Nephron progenitor cell (in vitro differentiated cells): ENCODE results near the gene NISCH.

Source experiments
- DNase-seq: peaks from one replicate; pipeline ENCODE4 v3.0.0; 2021
- H3K27ac Mint-ChIP-seq: 2 replicates; pipeline ENCODE4 v1.8.0; 2021; ENCODE audit warnings: mild to moderate bottlenecking, moderate library complexity, mixed read lengths
- H3K27me3 Mint-ChIP-seq: 2 replicates; pipeline ENCODE4 v1.8.0; 2021; ENCODE audit warnings: mild to moderate bottlenecking, low read depth, mixed read lengths; ENCODE audit not compliant: poor library complexity
- H3K36me3 Mint-ChIP-seq: 2 replicates; pipeline ENCODE4 v1.8.0; 2021; ENCODE audit warnings: low read depth, mixed read lengths
- H3K4me1 Mint-ChIP-seq: 2 replicates; pipeline ENCODE4 v1.8.0; 2021; ENCODE audit warnings: mixed read lengths
- H3K4me3 Mint-ChIP-seq: 2 replicates; pipeline ENCODE4 v1.8.0; 2021; ENCODE audit warnings: mild to moderate bottlenecking, moderate library complexity, mixed read lengths
- H3K9me3 Mint-ChIP-seq: 2 replicates; pipeline ENCODE4 v1.8.0; 2021; ENCODE audit warnings: mild to moderate bottlenecking, moderate library complexity, mixed read lengths
- TF ChIP-seq, protein P1 (sequence below): fragments of 200-600 bp; sonication (generic); IDR thresholded peaks from 2 replicates; pipeline ENCODE4 v1.5.0; 2021; ENCODE audit warnings: antibody characterized with exemption

NISCH gene

DNA sequence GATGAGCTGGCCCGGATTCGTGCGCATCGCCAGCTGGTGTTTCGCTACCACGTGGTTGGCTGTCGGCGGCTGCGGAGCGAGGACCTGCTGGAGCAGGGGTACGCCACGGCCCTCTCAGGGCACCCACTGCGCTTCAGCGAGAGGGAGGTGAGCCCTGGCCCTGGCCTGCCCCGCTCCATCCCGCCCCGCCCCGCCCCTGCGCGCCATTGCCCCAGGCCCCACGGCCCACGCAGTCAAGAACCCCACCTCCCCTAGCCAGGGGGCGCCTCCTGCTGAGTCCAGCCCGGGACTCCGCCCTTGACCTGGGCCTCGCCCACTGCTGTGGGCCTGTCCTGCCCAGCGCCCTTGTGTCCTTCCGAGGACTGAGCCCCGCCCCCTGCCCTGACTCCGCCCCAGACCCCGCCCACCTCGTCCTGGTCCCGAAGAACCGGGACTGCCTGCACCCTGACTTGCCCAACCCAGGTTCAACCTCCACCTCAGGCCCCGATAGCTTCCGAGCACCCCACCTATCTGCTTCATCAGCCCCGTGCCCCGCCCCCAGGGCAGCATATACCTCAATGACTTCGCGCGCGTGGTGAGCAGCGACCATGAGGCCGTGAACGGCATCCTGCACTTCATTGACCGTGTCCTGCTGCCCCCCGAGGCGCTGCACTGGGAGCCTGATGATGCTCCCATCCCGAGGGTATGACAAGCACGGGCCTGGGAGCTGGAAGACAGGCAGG, 63.5 kb downstream of the NISCH start:
- H3K27ac Mint-ChIP-seq, result peak overlapping the region; percentile 57
- H3K9me3 Mint-ChIP-seq, result no peaks in the 10 kb centered on the region
- no peak overlapping the region for H3K4me3 Mint-ChIP-seq
- peak; percentile 51 for DNase-seq
- peaks cover 6% of the 10 kb centered on the region for H3K4me1 Mint-ChIP-seq
- peaks cover 13% of the 10 kb centered on the region for H3K27me3 Mint-ChIP-seq
- peaks cover under 1% of the 10 kb centered on the region for H3K36me3 Mint-ChIP-seq
- TF ChIP-seq, protein P1, sequence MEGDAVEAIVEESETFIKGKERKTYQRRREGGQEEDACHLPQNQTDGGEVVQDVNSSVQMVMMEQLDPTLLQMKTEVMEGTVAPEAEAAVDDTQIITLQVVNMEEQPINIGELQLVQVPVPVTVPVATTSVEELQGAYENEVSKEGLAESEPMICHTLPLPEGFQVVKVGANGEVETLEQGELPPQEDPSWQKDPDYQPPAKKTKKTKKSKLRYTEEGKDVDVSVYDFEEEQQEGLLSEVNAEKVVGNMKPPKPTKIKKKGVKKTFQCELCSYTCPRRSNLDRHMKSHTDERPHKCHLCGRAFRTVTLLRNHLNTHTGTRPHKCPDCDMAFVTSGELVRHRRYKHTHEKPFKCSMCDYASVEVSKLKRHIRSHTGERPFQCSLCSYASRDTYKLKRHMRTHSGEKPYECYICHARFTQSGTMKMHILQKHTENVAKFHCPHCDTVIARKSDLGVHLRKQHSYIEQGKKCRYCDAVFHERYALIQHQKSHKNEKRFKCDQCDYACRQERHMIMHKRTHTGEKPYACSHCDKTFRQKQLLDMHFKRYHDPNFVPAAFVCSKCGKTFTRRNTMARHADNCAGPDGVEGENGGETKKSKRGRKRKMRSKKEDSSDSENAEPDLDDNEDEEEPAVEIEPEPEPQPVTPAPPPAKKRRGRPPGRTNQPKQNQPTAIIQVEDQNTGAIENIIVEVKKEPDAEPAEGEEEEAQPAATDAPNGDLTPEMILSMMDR, result no peak

DNA sequence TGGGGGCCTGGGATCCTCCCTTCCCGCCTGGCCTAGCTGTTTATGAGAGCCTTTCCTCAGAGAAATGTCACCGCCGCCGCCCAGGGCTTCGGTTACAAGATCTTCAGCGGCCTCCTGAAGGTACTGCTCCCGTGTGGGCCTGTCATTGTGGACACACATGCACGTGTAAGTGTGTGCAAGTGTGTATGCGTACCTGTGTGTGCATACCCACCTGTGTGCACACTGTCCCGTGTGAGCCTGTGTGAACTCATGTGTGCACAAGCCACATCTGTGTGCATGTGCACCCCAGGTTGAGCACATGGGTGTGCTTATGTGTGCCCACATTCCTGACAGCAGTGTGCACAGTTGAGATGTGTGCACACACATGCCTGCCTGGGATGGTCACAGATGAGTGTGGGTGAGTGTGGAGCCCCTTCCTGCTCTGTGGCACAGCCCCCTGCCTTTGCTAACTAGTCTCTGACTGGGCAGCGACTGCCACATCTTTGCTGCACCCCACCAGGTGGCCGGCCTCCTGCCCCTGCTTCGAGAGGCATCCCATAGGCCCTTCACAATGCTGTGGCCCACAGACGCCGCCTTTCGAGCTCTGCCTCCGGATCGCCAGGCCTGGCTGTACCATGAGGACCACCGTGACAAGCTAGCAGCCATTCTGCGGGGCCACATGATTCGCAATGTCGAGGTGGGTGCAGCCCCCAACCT, 64.2 kb downstream of the NISCH start:
- no peak overlapping the region for H3K4me3 Mint-ChIP-seq
- DNase-seq, result no peak
- H3K4me1 Mint-ChIP-seq, result peaks cover 6% of the 10 kb centered on the region
- TF ChIP-seq, protein P1, result no peak
- H3K36me3 Mint-ChIP-seq, result peaks cover 8% of the 10 kb centered on the region
- no peaks in the 10 kb centered on the region for H3K9me3 Mint-ChIP-seq
- H3K27me3 Mint-ChIP-seq, result peaks cover 11% of the 10 kb centered on the region
- H3K27ac Mint-ChIP-seq, result peak overlapping the region; percentile 57

DNA sequence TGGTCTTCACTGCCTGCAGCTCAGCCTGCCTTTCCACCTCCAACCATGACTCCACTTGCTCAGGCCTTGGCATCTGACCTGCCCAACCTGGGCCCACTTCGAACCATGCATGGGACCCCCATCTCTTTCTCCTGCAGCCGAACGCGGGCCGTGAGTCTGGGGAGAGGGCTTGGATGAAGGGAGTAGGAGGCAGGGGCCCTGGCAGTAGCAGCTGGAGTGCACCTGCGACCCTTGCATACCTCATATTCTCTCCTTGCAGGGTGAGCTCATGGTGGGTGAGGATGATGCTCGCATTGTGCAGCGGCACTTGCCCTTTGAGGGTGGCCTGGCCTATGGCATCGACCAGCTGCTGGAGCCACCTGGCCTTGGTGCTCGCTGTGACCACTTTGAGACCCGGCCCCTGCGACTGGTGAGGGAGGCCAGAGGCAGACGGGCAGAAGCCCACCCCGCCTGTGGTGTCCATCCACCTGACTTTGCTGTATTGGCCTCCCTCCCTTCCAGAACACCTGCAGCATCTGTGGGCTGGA, 64.8 kb downstream of the NISCH start:
- no peaks in the 10 kb centered on the region for H3K9me3 Mint-ChIP-seq
- peaks cover 3% of the 10 kb centered on the region for H3K4me1 Mint-ChIP-seq
- no peak overlapping the region for H3K27ac Mint-ChIP-seq
- TF ChIP-seq, protein P1, result no peak
- H3K36me3 Mint-ChIP-seq, result peaks cover 8% of the 10 kb centered on the region
- H3K4me3 Mint-ChIP-seq, result no peak overlapping the region
- H3K27me3 Mint-ChIP-seq, result peaks cover 9% of the 10 kb centered on the region
- no peak for DNase-seq

DNA sequence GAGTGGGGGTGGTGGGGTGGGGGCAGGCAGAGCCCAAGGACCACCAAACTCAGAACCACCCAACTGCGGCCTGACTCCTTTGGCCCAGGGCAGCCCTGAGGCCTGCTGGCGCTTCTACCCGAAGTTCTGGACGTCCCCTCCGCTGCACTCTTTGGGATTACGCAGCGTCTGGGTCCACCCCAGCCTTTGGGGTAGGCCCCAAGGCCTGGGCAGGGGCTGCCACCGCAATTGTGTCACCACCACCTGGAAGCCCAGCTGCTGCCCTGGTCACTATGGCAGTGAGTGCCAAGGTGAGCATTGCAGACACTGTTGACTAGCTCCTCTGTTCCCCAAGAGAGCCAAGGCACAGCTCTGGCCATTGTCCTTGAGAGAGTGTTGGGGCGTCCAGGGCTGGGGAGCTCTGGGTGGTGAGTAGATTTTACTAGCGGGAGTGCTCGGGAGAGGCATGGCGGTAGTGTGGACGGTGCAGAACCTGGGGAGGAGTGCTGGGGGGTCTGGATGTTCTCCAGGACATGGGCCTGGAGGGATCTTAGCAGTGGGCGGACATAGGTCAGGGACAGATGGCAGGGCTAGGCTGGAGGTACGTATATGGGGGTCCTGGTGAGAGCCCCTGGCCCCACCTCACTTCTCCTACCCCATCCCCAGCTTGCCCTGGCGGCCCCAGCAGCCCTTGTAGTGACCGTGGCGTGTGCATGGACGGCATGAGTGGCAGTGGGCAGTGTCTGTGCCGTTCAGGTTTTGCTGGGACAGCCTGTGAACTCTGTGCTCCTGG, 65.5 kb downstream of the NISCH start:
- Mint-ChIP-seq H3K4me1 (peaks cover 5% of the 10 kb centered on the region), H3K9me3 (no peaks in the 10 kb centered on the region), H3K27ac (no peak overlapping the region), H3K4me3 (no peak overlapping the region), H3K27me3 (peaks cover 7% of the 10 kb centered on the region), H3K36me3 (peaks cover 15% of the 10 kb centered on the region)
- TF ChIP-seq, protein P1, result no peak
- DNase-seq, result no peak

DNA sequence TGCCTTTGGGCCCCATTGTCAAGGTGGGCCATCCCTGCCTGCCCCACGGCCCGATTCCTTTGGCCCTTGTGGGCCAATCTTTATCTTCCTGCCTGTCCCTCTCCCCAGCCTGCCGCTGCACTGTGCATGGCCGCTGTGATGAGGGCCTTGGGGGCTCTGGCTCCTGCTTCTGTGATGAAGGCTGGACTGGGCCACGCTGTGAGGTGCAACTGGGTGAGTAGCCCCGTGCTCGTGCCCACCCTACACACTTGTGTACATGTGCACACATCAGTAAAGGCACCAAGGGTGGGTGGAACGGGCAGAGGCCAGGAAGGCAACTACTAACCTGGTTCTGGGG, 66.1 kb downstream of the NISCH start:
- H3K4me1 Mint-ChIP-seq, result peaks cover 9% of the 10 kb centered on the region
- peaks cover 18% of the 10 kb centered on the region for H3K36me3 Mint-ChIP-seq
- H3K9me3 Mint-ChIP-seq, result no peaks in the 10 kb centered on the region
- H3K27me3 Mint-ChIP-seq, result peaks cover 7% of the 10 kb centered on the region
- TF ChIP-seq, protein P1, result no peak
- DNase-seq, result no peak
- H3K27ac Mint-ChIP-seq, result no peak overlapping the region
- no peak overlapping the region for H3K4me3 Mint-ChIP-seq
